GM19438 (cell line): ENCODE measurements around the gene CPNE1.

Experiments
- ATAC-seq: cut with Tn5 transposase; IDR thresholded peaks from one replicate; pipeline ENCODE4 v1.9.1; 2021; ENCODE audit warnings: low read depth; ENCODE audit not compliant: unreplicated experiment

Gene CPNE1

DNA sequence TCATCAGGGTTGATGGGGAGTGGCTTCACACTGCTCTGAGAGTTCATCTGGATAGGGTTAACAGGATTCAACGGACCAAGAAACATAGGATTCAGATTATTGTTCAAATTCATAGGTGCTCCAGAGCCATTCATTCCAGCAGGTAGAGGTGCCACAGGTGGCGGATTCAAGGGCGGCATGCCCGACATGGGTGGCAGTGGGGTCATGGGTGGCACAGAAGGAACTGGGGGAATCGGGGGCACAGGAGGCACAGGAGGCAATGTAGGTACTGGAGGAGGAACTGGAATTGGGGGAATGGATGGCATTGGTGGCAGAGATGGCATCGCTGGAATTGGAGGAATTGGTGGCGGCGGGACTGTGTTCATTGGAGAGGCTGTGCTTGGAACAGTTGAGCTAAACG lies 10.3 kb downstream of the CPNE1 start:
- no peak for ATAC-seq

DNA sequence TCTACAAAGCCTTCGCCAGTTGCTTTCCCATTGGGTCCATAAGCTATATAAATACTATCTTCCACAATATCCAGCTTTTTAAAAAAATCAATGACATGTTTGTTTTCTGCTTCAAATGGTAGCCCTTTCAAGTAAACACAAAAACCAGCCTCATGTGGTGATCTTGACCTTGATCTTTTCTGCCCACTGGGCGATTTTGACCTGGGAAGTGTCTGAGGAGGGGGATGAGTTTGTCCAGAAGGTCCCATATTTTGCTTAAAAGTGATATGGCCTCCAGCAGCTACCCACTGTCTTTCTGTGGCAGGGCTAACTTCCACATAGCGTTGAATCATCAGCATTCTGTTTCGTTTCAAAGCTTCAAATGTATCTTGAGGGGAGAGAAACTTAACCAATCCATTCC lies 10.8 kb downstream of the CPNE1 start:
- ATAC-seq = no peak

DNA sequence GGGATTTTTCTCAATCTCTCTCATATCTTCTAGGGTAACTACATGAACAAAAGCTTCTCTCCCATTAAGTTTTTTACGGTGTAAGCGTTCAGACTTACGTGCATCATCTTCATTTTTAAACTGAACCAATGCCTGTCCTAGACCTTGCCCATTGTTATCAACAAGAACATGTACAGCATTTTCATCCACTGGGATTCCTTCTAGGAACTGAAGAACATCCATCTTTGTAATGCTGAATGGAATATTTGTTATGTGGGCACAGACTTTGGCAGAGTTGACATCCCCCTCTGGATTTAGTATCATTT lies 11.3 kb downstream of the CPNE1 start:
- no peak for ATAC-seq

DNA sequence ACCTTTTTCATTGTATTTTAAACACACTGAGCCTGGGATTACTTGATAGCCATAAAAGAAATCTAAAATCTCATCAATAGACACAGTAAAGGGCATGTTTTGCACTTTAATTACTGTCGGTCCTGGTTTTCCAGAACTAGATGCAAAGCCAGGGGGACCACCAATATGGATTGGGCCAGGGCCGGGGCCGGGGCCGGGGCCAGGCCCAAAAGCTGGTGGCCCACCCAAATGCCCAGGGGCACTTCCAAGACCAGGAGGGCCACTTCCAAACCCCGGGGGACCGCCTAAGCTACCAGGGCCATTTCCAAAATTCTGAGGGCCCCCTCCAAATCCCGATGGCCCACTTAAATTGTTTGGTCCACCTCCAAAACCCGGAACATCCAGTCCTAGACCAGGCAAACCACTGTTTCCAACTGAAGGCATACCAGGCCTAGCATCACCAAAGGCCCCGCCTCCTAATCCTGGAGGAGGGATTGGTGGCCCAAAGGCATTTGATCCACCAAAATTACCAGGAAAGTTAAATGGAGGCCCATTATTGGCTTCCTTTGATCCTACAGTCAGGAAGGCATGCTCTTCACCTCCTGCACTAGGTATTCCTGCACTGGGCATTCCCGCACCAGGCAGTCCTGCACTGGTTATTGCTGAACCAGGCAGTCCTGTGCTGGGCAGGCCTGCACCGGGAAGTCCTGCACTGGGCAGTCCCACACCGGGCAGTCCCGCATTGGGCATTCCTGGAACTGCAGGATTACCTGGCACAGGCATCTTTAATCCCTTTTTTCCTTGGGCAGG lies 11.9 kb downstream of the CPNE1 start:
- ATAC-seq = no peak

DNA sequence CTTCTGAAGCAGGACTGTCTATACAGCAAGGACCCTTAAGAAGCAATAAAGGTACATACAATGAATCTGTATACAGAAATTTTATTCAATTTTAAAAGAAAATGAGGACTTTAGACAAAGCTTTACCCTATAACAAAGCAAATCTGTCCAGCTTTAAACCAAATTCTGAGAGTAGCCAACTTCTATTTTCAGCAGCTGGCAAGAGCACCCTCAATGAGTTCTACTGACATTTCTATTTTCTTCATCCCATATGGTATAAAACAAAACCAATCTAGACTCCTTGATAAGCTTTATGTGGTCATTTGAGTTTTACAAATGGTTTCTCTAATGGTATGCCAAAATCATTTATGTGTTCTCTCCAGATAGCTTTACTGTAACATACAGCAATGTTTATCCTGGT lies 12.7 kb downstream of the CPNE1 start:
- no peak for ATAC-seq

DNA sequence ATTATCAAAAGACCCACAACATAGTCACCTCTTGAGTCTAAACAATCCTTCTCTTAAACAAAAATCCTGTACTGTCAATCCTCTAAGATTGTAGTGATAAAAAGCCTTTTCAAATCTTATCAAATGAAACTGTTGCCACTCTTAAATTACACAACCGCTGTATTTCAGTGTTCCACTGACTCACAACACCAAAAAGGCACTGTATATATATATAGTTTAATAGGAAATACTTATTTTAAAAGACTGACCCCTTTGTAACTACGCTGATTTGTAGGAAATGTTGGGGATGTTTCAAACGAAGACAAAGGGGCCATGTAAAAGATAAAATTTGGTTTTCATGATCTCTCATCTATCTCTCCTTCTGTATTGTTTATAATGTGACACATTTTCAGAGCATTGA lies 14.1 kb downstream of the CPNE1 start:
- no peak for ATAC-seq

DNA sequence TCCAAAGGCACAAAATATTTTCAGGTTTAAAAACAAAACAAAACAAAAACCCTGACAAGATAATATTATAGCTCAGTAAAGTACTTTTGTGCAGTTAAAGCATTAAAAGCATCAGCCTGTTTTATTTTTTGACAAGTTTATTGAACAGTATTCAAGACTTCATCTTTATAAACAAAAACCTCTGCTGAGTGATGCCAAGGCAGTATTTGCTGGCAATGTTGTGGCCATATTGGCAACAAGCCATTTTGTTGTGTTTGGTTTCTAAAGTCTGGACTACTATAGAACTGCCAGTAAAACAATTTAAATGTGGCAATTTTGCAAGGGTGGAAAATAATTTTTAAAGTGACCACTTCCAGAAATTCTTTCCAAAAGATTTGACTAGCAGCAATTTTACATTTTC lies 15.9 kb downstream of the CPNE1 start:
- no peak for ATAC-seq

DNA sequence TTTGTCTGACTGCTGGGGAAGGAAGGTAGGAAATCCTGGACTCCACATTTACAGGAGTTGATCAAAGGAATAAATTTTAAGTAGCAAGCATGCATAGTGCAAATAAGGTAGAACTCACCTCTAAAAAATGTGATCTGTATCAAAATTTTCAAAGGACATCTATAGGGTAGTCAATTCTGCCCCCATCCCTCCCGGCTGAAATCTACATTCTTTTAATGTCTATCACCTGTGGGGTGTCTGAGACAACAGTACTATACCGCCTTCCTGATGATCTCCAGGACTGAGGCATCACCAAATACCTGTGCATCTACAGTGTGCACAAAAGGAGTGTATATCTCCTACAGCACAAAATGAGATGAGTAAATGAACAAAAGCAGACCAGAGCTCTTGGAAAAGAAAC lies 19.9 kb downstream of the CPNE1 start:
- no peak for ATAC-seq

DNA sequence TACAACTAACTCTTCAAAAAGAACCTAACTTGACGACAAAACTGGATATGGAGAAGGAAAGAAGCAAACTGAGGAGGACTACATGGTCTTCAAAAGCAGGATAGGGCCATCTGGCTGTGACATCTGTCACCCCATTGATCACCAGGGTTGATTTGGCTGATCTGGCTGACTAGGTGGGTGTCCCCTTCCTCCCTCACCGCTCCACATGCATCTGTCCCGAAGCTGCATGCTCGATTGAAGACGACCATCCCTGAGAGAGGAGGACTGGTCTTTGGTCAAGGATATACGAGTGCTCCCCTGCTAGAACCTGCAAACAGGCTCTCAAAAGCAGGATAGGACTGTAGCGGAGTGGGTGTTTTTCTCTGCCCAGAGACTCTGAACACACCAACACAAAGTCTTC lies 21.7 kb downstream of the CPNE1 start:
- ATAC-seq = no peak

DNA sequence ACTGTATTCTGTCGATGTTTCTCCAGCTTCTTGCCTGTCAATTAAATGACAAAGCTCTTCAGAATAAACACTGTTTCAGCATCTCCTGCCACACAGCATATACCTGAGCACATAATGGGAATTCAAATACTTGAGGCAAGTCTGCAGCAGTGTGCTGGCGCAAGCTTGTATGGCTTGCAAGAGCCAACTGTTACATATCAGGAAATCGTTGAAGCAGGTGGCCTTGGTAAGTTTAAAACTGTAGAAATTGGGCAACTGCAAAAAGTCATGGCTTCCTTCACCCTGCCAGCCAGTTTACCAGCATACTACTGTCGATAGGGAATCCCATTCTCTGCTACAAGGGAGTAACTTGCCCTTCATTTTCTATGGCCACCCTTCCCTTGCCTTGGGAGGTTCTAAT lies 23.0 kb downstream of the CPNE1 start:
- no peak for ATAC-seq

DNA sequence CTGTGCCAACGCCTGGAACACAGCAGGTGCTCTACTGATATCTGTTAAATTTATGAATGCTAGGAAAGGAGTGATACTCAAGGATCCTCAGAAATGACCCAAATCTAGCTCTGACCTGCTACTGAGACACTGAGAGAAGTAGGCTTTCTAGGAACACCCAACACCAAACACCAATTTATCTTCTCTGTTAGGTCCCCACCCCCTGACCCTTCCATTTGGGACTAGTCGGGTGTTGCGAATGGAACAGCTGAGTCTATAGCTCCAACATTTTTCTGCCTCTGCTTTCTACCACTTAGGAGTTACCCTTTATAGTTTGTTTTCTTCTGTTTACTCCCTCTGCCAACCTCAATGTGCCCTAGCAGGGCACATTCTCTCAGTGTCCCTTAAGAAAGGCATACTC lies 24.0 kb downstream of the CPNE1 start:
- no peak for ATAC-seq

DNA sequence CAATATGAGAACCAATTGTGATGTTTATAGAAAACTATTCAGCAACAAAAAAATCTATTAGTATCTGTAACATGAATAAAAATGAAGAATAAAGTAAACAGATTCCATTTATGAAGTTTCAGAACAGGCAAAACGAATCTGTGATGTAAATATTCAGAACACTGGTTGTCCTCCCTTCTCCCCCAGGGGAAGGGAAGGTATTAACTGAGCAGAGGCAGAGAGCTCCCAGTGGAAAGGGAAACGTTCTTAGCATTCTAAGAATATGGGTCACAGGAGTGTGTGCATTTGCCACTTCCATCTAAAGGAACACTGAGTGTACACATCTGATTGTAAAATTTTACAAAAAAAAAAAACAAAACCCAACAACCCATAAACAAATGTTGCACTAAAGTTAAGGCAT lies 25.9 kb downstream of the CPNE1 start:
- ATAC-seq = no peak

DNA sequence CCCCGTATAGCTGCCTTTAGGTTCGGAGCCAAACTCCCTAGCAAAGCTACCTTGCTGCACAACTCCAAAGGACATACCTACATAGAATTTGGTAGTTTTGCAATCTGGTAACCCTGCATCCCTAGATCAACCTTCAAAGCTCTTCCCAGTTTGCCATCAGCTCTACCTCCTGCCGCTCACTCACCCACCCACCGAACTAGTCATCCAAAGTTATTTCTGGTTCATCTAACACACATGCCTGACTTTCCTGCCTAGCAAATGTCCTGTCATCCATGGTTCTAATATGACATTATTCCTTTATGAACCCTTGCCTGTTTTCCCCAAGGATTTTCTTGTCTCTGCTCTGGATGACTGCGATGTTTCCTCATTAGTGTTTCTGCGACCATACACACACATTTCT lies 27.4 kb downstream of the CPNE1 start:
- no peak for ATAC-seq

DNA sequence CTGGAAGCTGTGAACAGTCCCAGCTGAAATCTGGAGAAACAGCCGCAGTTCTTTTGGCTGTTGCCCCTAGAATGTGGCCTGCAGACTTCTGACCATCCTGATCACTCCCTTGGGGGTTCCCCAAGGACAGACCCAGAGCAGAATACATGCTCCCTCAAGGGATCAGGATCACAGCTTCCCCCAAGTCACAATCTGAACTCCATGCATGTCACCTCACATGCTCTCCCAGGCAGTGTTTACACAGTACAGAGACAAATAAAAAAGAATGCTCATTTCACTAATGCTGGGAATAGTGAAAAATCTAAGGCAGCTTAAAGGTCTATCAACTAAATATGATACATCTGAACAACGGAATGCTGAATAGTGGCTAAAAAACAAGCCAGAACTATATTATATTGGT lies 28.6 kb downstream of the CPNE1 start:
- no peak for ATAC-seq

DNA sequence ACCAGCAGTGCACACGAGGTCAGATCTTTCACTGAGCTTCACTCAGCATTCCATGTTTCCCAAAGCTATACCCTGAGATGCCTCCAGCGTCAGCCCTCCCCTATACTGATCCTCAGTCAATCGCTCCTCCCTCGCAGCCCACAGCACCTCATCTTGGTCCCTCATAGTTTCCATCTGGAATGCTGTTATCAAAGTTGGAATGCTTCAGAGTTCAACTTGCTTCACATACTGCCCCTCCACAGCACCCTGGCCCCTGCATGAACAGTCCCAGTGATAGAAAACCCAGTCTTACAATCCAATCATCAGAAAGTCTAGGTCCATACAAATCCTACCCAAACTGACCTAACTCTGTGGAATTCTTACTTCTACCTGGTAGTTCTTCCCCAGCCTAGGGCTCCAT lies 29.0 kb downstream of the CPNE1 start:
- ATAC-seq = no peak

DNA sequence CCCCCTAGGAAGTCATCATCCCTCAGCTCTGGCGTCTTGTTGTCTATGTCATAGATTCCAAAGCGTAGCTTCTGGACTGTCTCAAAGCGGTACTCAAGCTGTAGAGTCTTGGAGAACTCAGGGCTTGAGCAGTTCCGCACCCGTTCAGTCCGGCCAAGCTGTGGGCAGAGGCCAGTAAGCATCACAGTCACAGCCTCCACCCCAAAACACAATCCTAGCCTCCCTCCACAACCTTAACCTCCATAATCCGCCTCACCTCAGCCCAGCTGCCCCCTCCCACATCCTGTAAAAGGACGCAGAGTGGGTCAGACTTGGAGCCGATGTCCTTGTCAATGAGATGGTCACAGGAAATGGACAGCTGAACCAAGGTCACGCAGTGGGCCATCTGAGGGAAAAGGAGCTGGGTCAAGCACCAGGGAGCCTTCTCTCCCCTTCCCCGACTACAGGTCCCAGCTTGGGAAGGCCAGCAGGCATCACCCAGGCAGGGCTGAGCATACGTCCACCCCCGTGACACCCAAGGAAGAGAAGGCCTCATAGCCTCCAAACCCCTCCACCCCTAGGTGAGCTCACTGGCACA lies 32.1 kb downstream of the CPNE1 start:
- ATAC-seq = no peak

DNA sequence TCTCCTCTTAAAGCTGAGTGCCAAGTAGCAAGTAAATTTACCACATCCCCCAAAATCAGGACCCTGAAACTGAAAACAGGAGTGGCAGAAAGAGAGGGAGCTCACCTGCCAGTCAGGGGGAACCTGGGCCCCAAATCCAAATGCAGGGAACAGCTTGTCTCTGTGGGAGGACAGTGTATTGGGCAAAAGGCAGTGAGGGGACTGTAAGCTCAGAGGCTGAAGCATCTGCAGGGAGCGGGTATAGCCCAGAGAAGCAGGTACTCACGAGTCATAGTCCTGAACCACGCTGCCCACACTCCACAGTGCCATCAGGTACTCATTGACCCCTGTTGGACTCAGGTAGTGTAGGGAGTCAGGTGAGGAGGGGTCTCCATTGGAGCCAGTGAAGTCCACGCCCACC lies 34.1 kb downstream of the CPNE1 start:
- ATAC-seq = no peak

DNA sequence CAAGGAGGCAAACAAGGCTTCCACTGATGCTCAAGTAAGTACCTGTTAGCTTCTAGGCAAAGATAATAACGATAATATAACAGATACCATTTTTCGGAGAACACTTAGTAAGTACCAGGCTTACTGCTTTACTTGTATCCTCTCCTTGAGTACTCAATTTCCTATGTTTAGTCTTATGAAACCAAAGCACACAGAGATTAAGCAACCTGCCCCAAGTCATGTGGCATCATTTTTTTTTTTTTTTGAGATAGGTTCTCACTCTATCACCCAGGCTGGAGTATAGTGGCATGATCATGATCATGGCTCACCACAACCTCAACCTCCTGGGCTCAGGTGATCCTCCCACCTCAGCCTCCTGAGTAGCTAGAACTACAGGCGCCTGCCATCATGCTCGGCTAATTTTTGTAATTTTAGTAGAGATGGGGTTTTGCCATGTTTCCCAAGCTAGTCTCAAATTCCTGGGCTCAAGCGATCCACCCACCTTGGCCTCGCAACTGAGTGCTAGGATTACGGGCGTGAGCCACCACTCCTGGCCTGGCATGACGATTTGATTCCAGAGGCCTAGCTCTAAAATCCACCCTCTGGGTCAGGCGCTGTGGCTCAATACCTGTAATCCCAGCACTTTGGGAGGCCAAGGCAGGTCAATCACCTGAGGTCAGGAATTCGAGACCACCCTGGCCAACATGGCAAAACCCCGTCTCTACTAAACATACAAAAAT lies 35.1 kb downstream of the CPNE1 start:
- ATAC-seq = no peak

DNA sequence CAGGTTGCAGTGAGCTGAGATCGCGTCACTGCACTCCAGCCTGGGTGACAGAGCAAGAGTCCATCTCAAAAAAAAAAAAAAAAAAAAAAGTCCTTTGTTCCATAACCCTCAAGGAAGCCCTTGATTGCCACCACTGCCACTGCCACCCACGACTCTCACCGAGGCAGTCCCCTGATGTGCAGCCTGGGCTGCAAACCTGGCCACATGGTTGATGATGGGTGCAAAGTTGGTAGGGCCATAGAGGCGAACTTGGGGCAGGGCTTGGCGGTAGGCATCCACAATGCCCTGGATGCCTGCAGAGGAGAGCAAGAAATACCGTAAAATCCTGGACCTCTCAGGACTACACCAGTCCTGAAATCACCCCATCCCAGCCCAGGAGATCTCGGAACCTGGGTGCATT lies 37.6 kb downstream of the CPNE1 start:
- no peak for ATAC-seq

DNA sequence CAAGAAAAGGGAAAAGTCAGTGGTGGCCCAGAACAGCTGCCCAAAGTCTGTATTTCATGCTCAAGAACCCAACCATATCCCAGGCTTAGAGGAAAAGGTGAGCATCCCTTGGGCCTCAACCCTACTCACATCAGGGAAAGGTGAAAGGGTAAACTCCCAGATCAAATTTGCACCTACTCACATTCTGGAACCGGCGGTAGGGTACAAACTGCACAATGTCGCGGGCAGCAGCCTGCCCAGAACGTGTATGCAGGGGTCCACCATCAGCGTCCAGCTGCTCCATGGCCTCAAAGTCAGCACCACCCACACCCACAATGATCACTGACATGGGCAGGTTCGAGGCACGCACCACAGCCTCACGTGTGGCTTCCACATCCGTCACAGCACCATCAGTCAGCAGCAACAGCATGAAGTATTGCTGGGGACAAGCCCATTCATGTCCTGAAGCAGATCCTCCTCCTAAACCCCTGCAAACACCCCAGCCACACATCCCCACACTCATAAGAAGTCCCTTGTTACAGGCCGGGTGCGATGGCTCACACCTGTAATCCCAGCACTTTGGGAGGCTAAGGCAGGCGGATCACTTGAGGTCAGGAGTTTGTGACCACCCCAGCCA lies 38.2 kb downstream of the CPNE1 start:
- no peak for ATAC-seq

DNA sequence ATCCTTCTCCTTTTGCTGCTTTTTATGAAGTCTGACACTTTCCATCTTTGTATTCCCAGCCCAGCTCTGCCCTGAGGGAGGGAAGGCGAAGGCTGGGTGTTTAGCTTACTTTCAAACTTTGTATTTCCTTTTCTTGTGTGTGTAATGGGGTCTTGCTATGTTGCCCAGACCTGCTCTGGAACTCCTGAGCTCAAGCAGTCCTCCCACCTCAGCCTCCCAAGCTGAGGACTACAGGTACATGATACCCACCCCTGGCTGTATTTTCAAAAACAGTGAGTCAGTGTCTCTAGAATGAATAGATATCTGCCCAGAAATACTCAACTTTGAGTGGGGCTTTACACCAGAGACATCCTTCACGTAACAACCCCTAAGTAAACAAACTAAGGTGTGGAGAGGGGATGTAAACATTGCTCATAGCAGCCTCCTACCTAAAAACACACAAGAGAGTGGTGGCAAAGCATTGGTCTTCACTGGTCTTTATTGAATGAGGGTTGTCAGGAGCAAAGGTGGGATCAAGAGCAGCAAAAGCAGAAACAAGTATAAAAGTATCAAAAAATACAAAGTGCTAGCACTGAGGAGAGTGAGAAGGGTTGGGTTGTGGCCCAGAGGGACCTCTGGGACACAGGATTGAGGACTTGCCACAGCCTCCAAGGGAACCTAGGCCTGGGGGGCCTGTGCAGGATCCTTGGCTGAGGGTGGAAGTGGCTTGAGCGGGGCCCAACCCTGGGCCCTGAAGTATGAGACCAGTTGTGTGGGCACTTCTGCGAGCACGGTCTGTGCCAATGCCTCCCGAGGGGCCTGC lies 38.9 kb downstream of the CPNE1 start:
- no peak for ATAC-seq
